HepG2 (cell line): Measurements from ENCODE around the gene HNRNPUL2. TPM values are rescaled to one million over a fixed set of nuclear protein-coding genes. Genes with fewer than 3 reads are reported as not detected.

Experiments
- ATF7-NPFF ChIP-seq: sonication (generic); formaldehyde crosslinking; IDR thresholded peaks from 2 replicates; pipeline ENCODE4 v1.8.1; 2023; ENCODE audit warnings: mild to moderate bottlenecking, low read depth, missing genetic modification reagents, moderate library complexity
- CBFB ChIP-seq: sonication (generic); formaldehyde crosslinking; IDR thresholded peaks from 2 replicates; pipeline ENCODE4 v1.4.0; 2020; ENCODE audit warnings: missing genetic modification reagents
- DMAP1 ChIP-seq: IDR thresholded peaks from 2 replicates; pipeline ENCODE4 v1.6.1; 2016
- DPF2 ChIP-seq: sonication (generic); formaldehyde crosslinking; IDR thresholded peaks from 2 replicates; pipeline ENCODE4 v1.4.0; 2020; ENCODE audit warnings: mild to moderate bottlenecking, low read depth, missing genetic modification reagents, borderline replicate concordance
- FOXC1 ChIP-seq: sonication (generic); formaldehyde crosslinking; IDR thresholded peaks from 2 replicates; pipeline ENCODE4 v1.8.0; 2022; ENCODE audit warnings: mild to moderate bottlenecking, missing genetic modification reagents, borderline replicate concordance
- GABPA ChIP-seq, 2 experiments: IDR thresholded peaks; 2 replicates each; pipeline ENCODE4 v1.6.1; 2011 to 2016; ENCODE audit warnings: low read depth in 2 of 2, low read length in 1 of 2, missing biosample characterization in 1 of 2, missing genetic modification characterization in 1 of 2
- NCOA1 ChIP-seq: sonication (generic); formaldehyde crosslinking; IDR thresholded peaks from 2 replicates; pipeline ENCODE4 v1.9.0; 2021; ENCODE audit warnings: missing genetic modification reagents
- NFKB2 ChIP-seq: sonication (generic); formaldehyde crosslinking; IDR thresholded peaks from 2 replicates; pipeline ENCODE4 v1.4.0; 2020; ENCODE audit warnings: missing genetic modification reagents, borderline replicate concordance
- NR2F6 ChIP-seq, 2 experiments: IDR thresholded peaks; 2 replicates each; pipeline ENCODE4 v1.6.1; 2016; ENCODE audit warnings: antibody characterized with exemption in 1 of 2, mild to moderate bottlenecking in 1 of 2
- PPARG ChIP-seq: conservative IDR thresholded peaks from 2 replicates; pipeline ENCODE4 v1.6.1; 2016; ENCODE audit warnings: missing biosample characterization, missing genetic modification reagents
- RFX5 ChIP-seq: IDR thresholded peaks from 2 replicates; pipeline ENCODE4 v1.6.1; 2011; ENCODE audit warnings: low read depth, low read length, improper control_type of control experiment
- SIN3A ChIP-seq: IDR thresholded peaks from 2 replicates; pipeline ENCODE4 v1.6.1; 2011; ENCODE audit warnings: low read depth, mild to moderate bottlenecking, control low read depth, low read length, borderline replicate concordance
- YEATS4 ChIP-seq: sonication (generic); formaldehyde crosslinking; IDR thresholded peaks from 2 replicates; pipeline ENCODE4 v1.4.0; 2020; ENCODE audit warnings: missing genetic modification reagents, borderline replicate concordance
- ZMAT5 ChIP-seq: sonication (generic); formaldehyde crosslinking; IDR thresholded peaks from 2 replicates; pipeline ENCODE4 v1.5.0; 2020; ENCODE audit warnings: mild to moderate bottlenecking, low read depth, missing genetic modification reagents, borderline replicate concordance
- ZNF468 ChIP-seq: sonication (generic); formaldehyde crosslinking; IDR thresholded peaks from 2 replicates; pipeline ENCODE4 v1.8.0; 2022; ENCODE audit warnings: mild to moderate bottlenecking, moderate library complexity, missing genetic modification reagents
- ZNF569 ChIP-seq: sonication (generic); formaldehyde crosslinking; IDR thresholded peaks from 2 replicates; pipeline ENCODE4 v1.5.0; 2020; ENCODE audit warnings: mild to moderate bottlenecking, missing genetic modification reagents, moderate library complexity, borderline replicate concordance
- ZNF672 ChIP-seq: sonication (generic); formaldehyde crosslinking; IDR thresholded peaks from 2 replicates; pipeline ENCODE4 v1.8.1; 2022; ENCODE audit warnings: missing genetic modification reagents
- ZNF724P ChIP-seq: sonication (generic); formaldehyde crosslinking; IDR thresholded peaks from 2 replicates; pipeline ENCODE4 v1.8.0; 2022; ENCODE audit warnings: missing genetic modification reagents, borderline replicate concordance
- ZNF891 ChIP-seq: sonication (generic); formaldehyde crosslinking; IDR thresholded peaks from 2 replicates; pipeline ENCODE4 v1.5.0; 2020; ENCODE audit warnings: mild to moderate bottlenecking, missing genetic modification reagents
- ZSCAN9 ChIP-seq: IDR thresholded peaks from 2 replicates; pipeline ENCODE4 v1.6.1; 2016; ENCODE audit warnings: borderline replicate concordance
- polyA plus RNA-seq, 8 experiments: library from polyadenylated mRNA; depleted of rRNA in 3 of 8; stranded (reverse) in 7 of 8; unstranded in 1 of 8; fragments of >200 nt; fragmentation: Illumina TruSeq in 4 of 8; extraction: Trizol in 4 of 8; gene quantifications; 2 replicates each; pipeline versions ENCODE4 v1.2.1 to v1.2.3, GENCODE V29; 2011 to 2016; ENCODE audit warnings: low read depth in 4 of 8, missing spikeins in 1 of 8, mixed read lengths in 1 of 8; ENCODE audit not compliant: insufficient read depth in 1 of 8
- total RNA-seq, 5 experiments: library from RNA; depleted of rRNA; stranded (reverse); fragments of >200 nt; fragmentation: Illumina TruSeq; extraction: Trizol; gene quantifications; 2 replicates each; pipeline ENCODE4 v1.2.3, GENCODE V29; 2016; ENCODE audit warnings: low read depth in 1 of 5
- TF ChIP-seq, protein P1 (sequence below): sonication (generic); formaldehyde crosslinking; IDR thresholded peaks from 2 replicates; pipeline ENCODE4 v1.5.0; 2020; ENCODE audit warnings: mild to moderate bottlenecking, missing genetic modification reagents
- TF ChIP-seq, protein P2 (sequence below): IDR thresholded peaks from 2 replicates; pipeline ENCODE4 v1.6.1; 2012; ENCODE audit warnings: inconsistent platforms
- TF ChIP-seq, protein P3 (sequence below): sonication (generic); formaldehyde crosslinking; IDR thresholded peaks from 2 replicates; pipeline ENCODE4 v1.4.0; 2020; ENCODE audit warnings: missing genetic modification reagents
- TF ChIP-seq, protein P4 (sequence below): IDR thresholded peaks from 2 replicates; pipeline ENCODE4 v1.6.1; 2016; ENCODE audit warnings: missing biosample characterization, missing genetic modification reagents, low read depth

Gene HNRNPUL2
- total and polyA plus RNA-seq, 2 of the 13 experiments (the other 11 are each of a cell fraction or from before 2014, with no cell fraction given): 8.4 to 9.6 TPM

GRCh38 chr11:62671608-62672389 is 55.5 kb downstream of the HNRNPUL2 start, which contains the start of the genes LBHD1 and UQCC3 (continued):
- TF ChIP-seq, protein P1, sequence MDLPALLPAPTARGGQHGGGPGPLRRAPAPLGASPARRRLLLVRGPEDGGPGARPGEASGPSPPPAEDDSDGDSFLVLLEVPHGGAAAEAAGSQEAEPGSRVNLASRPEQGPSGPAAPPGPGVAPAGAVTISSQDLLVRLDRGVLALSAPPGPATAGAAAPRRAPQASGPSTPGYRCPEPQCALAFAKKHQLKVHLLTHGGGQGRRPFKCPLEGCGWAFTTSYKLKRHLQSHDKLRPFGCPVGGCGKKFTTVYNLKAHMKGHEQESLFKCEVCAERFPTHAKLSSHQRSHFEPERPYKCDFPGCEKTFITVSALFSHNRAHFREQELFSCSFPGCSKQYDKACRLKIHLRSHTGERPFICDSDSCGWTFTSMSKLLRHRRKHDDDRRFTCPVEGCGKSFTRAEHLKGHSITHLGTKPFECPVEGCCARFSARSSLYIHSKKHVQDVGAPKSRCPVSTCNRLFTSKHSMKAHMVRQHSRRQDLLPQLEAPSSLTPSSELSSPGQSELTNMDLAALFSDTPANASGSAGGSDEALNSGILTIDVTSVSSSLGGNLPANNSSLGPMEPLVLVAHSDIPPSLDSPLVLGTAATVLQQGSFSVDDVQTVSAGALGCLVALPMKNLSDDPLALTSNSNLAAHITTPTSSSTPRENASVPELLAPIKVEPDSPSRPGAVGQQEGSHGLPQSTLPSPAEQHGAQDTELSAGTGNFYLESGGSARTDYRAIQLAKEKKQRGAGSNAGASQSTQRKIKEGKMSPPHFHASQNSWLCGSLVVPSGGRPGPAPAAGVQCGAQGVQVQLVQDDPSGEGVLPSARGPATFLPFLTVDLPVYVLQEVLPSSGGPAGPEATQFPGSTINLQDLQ (CRISPR knock-in tag): peak; percentile 64; the same call in 1 of the 2 replicates
- TF ChIP-seq ZMAT5 (no peak), ATF7-NPFF (CRISPR knock-in tag) (no peak; the same call in none of the 2 replicates), PPARG (no peak), FOXC1 (no peak), CBFB (CRISPR knock-in tag) (0 out of 2 replicates have a peak, but pooled peaks have one; percentile 21), ZNF672 (CRISPR knock-in tag) (0 out of 2 replicates have a peak, but pooled peaks have one; percentile 35), RFX5 (no peak), GABPA (IDR thresholded peaks at IDR 0.05; ENCODE audit: low read depth, low read length) (peak; percentile 51), GABPA (CRISPR knock-in tag; IDR thresholded peaks at IDR 0.05; ENCODE audit: low read depth) (peak; percentile 88), NR2F6 (IDR thresholded peaks at IDR 0.05) (no peak), NR2F6 (CRISPR knock-in tag; IDR thresholded peaks at IDR 0.05) (no peak), DPF2 (CRISPR knock-in tag) (no peak), ZNF724P (CRISPR knock-in tag) (0 out of 2 replicates have a peak, but pooled peaks have one; percentile 45), ZSCAN9 (CRISPR knock-in tag) (peak; percentile 18; the same call in 1 of the 2 replicates), SIN3A (peak; percentile 94; the same call in 1 of the 2 replicates), ZNF468 (CRISPR knock-in tag) (no peak), YEATS4 (CRISPR knock-in tag) (peak; percentile 83), ZNF891 (peak; percentile 71), NCOA1 (no peak), ZNF569 (CRISPR knock-in tag) (no peak), DMAP1 (peak; percentile 80), NFKB2 (CRISPR knock-in tag) (no peak)
- TF ChIP-seq, protein P2, sequence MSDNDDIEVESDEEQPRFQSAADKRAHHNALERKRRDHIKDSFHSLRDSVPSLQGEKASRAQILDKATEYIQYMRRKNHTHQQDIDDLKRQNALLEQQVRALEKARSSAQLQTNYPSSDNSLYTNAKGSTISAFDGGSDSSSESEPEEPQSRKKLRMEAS: peak; percentile 65
- TF ChIP-seq, protein P3, sequence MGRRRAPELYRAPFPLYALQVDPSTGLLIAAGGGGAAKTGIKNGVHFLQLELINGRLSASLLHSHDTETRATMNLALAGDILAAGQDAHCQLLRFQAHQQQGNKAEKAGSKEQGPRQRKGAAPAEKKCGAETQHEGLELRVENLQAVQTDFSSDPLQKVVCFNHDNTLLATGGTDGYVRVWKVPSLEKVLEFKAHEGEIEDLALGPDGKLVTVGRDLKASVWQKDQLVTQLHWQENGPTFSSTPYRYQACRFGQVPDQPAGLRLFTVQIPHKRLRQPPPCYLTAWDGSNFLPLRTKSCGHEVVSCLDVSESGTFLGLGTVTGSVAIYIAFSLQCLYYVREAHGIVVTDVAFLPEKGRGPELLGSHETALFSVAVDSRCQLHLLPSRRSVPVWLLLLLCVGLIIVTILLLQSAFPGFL (CRISPR knock-in tag): no peak
- TF ChIP-seq, protein P4, sequence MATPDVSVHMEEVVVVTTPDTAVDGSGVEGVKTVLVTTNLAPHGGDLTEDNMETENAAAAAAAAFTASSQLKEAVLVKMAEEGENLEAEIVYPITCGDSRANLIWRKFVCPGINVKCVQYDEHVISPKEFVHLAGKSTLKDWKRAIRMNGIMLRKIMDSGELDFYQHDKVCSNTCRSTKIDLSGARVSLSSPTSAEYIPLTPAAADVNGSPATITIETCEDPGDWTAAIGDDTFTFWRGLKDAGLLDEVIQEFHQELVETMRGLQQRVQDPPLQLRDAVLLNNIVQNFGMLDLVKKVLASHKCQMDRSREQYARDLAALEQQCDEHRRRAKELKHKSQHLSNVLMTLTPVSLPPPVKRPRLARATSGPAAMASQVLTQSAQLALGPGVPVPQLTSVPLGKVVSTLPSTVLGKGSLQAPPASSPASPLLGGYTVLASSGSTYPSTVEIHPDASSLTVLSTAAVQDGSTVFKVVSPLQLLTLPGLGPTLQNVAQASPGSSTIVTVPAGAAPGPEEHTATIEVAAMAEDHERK: 0 out of 2 replicates have a peak, but pooled peaks have one; percentile 38
